Subcutaneous adipose tissue (tissue), 4 donors: ENCODE measurements around the gene SIMC1. TPM values are rescaled to one million over a fixed set of nuclear protein-coding genes. Genes with fewer than 3 reads are reported as not detected.

Source experiments
- CTCF ChIP-seq: fragments of 450-650 bp; IDR thresholded peaks from one replicate; pipeline ENCODE4 v1.5.1; 2016; ENCODE audit warnings: low read depth, mild to moderate bottlenecking, control low read depth, antibody characterized with exemption, moderate library complexity
- total RNA-seq, 4 donors: library from RNA; depleted of rRNA; stranded (reverse); fragments of >200 nt; gene quantifications; one replicate each; pipeline ENCODE4 v1.1.0, GENCODE V29; 2016

Gene SIMC1
- total RNA-seq, 4 donors from 2014 or later, result 7.0 to 9.8 (median 7.9) TPM

DNA sequence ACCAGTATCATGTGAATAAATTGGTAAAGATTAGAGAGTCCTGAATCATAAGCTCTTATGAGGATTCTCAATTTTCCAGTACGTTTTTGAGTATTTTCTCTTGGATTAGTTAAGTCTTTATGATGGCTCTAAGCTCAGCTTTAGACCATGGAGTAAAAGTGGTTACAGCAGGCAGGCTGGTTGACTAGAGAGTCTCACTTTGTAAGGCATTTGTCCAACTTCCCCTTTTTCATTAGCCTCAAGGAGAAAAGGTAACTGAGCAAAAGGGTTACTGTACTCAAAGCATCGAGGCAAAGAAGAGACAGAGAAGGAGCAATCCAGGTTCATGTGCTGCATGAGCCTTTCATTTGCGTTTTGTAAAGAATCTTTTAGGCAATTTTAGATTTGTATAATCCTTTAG is 141.7 kb downstream of the SIMC1 start:
- TF ChIP-seq CTCF, result no peak

DNA sequence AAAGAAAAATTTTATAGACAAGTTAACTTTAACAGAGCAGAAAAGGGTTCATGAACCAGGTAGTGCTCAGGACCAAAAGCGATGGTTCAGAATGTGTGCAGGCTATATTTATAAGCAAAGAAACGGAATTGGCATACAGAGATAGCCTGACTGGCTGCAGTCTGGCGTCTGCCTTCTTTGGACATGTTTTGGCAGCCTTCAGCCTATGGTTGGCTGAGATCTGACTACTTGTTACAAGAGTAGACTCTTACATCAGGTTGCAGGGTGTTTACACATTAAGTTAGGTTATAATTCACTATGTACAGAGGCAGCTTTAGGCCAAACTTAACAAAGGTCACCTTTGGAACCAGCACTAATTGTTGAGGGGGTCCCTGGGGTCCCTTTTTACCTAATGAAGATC is 143.2 kb downstream of the SIMC1 start:
- TF ChIP-seq CTCF, result no peak

GRCh38 chr5:176381979-176382378 is 143.8 kb downstream of the SIMC1 start:
- no peak for TF ChIP-seq CTCF

GRCh38 chr5:176382721-176383120 is 144.5 kb downstream of the SIMC1 start:
- TF ChIP-seq CTCF, result no peak

GRCh38 chr5:176383248-176383905 is 145.2 kb downstream of the SIMC1 start:
- TF ChIP-seq CTCF, result no peak

DNA sequence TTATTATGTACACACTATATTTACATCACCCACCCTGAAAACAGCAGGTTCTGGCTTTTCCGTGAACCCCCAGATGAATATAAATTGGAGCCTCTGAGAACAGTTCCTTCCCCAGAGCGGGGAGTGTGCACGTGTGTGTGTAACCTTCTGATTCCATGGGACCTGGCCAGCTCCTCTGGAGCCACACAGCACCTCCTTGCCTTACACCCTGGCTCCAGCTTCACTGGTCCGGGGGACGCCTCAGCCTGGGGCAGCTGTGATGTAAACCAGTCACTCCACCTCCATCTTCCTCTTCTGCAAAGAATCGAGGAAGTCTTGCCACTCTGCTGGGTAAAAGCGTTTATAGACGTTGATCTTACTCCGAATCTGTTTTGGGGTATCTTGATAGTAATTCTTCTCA is 145.7 kb downstream of the SIMC1 start:
- no peak for TF ChIP-seq CTCF

- TF ChIP-seq CTCF, result no peak
These were observed 146.2 kb downstream of the SIMC1 start for GRCh38 chr5:176384366-176384930.
